Measurements from ENCODE around the gene HIRA.

DNA sequence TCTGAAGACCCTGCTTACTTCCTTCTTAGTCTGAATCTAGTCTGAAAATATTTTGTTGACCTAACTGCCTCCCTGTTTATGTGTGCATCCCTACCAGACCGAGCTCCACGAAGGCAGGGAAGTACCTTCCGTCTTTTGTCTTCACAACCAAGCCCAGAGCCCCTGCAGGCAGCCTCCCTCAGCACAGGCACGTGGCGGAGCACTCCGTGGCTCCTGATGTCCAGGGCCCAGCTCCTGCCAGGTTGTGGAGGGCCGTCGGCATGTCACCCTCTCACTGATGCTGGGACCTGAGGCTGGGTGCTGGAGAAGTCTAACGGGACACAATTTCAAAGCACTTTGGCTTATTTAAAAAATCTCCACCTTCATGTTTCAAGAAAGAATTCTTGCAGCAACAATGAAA is 80.6 kb downstream of the HIRA start:
- TF ChIP-seq POLR2AphosphoS5 (IDR thresholded peaks at IDR 0.05): no peak
- no peak for TF ChIP-seq POLR2A (IDR thresholded peaks at IDR 0.05)

All from transverse colon (tissue), 3 donors.